Renal cortical epithelial cell (primary cell): Measurements from ENCODE around the gene MBLAC1. TPM values are rescaled to one million over a fixed set of nuclear protein-coding genes. Genes with fewer than 3 reads are reported as not detected.
A peak's percentile ranks its signal among the peaks of the same experiment; 100 is the strongest.

Experiments used
- DNase-seq: peaks from one replicate; pipeline ENCODE4 v3.0.0-alpha.2; 2011; ENCODE audit warnings: low read depth
- total RNA-seq: library from RNA; depleted of rRNA; stranded (reverse); fragments of >200 nt; gene quantifications from 2 replicates; pipeline ENCODE4 v1.2.3, GENCODE V29; 2014

The MBLAC1 gene, protein sequence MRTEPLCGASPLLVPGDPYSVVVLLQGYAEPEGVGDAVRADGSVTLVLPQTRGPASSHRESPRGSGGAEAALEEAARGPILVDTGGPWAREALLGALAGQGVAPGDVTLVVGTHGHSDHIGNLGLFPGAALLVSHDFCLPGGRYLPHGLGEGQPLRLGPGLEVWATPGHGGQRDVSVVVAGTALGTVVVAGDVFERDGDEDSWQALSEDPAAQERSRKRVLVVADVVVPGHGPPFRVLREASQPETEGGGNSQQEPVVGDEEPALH
- 1.6 and 2.0 TPM in 2 replicates for total RNA-seq

DNA sequence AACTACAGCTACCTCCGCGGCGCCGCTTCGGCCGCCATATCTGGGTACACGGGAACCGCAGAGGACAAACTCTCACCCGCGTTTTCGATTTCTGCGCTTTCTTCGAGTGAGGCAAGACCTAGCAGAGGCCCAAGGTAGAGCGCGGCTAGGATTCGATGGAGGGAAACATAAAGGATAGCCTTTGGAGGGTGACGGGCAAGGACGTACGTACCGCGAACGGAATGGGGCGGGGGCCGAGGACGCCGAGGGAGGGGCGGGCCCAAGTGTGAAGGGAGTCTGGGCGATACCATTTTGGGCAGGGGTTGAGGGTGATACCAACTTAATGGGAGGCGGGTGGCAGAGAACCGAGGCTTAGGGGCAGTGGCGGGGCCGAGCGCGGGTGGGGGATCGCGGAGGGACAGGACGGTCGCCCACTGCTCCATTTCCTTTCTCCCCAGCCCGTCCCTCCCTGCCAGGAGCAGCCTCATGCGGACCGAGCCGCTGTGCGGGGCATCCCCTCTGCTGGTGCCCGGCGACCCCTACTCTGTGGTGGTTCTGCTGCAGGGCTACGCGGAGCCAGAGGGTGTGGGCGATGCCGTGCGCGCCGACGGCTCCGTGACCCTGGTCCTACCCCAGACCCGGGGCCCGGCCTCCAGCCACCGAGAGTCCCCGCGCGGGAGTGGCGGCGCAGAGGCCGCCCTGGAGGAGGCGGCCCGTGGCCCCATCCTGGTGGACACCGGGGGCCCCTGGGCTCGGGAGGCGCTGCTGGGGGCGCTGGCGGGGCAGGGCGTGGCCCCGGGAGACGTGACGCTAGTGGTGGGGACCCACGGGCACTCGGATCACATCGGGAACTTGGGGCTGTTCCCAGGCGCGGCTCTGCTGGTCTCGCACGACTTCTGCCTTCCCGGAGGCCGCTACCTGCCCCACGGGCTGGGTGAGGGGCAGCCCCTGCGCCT, at the start of gene MBLAC1:
TSS of gene MBLAC1 (plus strand) at position 37 of the 935 bp plus-strand sequence. CDS start at position 466, 429 bp downstream.
- DNase-seq, result peak; percentile 62

DNA sequence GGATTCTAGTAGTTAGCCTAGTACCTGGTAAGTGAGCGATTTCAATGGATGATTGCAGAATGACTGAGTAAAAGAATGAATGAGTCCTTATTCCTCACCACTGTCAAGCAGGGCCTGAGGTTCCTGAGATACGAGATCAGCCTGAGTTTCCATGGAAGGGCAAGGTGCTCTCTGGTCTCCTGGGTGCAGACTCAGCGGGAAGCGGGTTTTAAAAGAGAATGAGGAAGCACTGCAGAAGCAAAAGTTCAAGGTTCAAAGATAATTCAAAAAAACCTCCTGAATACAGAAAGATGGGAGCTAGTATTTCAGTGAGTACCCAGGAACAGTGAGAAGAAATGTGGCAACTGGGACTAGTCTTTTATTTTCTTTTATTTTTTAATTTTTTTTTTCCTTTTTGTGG, 49.6 kb upstream of the MBLAC1 start:
- no peak for DNase-seq

DNA sequence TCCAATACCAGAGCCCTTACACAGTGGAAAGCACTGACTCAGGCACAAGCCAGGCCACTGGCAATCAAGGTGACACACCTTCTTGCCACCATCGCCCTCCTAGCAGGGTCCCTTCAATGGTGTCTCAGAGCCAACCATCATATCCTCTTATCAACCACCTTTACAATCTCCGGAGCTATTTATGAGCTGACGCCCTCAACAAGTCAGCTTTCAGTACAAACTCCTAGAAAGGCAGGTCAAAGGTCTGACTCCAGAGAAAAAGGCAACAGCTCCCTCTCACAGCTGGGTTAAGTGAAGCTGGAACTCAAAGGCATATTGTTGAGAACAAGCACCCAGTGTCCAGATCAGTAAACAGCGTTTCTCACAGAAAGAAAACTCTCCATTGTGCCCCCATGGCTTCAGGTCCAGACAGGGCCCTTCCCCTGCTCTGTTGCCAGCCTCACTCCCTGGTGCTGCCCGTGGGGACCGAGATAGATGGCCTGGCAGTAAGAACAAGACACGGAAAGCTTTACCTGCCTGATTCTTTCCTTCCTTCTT, 47.7 kb upstream of the MBLAC1 start:
- no peak for DNase-seq

DNA sequence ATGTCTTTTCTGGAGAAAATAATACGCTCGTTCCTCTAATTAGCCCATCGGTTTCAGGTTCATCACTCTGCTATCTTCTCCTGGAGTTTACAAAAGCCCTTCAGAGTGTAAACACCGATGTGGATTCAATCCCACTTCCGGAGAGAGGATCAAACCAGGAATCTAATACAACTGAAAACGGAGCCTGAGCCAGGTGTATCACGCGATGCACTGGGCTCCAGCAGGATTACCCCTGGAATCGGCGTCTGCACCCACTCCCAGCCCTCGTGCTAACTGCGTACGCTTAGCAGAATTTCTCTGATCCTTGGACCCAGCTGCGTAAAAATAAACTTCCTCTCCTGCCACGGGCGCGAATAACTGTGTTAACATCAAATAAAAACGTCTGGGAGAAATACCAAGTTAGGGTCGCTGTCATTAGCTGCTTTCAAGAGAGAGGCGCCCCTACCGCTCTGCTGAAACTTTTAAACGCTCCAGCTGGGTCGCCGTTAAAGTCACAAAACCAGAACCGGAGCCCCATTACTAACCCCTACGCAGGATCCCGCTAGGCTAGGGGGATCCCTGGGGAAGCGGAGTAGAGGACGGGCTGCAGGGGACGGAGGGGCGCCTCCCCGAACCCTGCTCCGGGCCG, 45.7 kb upstream of the MBLAC1 start:
- no peak for DNase-seq

DNA sequence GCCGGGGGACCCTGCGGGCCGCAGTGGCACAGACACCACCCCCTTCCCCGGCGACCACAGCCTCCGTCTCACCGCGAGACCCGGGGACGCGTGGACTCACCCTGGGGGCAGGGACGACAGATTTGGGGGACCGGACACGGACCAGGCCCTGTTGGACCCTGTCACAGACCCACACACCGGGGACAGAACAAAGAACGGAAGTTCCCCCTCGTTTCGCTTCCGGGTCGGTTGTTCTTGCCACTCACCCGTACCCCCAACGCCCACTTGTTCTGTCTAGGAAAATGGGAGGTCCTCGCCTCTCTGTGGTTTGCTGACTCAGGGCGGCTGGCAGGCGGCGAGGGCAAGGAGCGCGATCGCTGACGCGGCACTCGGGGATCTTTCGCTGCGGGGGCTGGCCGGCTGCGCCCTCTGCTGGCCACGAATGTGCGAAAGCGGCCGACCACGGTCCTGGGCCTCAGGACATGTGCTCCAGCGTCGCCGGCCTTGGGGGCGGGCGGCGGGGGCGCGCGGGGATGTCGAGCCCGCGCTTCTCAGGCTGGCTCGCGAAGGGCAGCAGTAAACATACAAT, 45.1 kb upstream of the MBLAC1 start, which contains the start of gene ZNF3:
TSS of gene ZNF3 (minus strand) at position 189 of the 568 bp plus-strand sequence. CDS start 4,366 bp downstream, outside the sequence.
- DNase-seq, result peak; percentile 95

DNA sequence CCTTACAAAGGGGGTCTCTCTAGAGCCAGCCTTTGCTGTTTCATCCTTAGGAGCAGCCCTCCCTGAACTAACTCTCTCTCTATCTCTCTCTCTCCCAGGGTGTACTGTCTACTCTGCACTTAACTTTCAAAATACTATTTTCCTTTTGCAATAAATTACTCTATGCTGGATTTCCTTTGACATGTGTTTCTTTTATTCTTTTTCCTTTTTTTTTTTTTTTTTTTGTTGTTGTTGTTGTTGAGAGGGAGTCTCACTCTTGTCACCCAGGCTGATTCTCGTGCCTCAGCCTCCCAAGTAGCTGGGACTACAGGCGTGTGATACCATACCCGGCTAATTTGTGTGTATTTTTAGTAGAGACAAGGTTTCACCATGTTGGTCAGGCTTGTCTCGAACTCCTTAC, 43.8 kb upstream of the MBLAC1 start:
- no peak for DNase-seq

DNA sequence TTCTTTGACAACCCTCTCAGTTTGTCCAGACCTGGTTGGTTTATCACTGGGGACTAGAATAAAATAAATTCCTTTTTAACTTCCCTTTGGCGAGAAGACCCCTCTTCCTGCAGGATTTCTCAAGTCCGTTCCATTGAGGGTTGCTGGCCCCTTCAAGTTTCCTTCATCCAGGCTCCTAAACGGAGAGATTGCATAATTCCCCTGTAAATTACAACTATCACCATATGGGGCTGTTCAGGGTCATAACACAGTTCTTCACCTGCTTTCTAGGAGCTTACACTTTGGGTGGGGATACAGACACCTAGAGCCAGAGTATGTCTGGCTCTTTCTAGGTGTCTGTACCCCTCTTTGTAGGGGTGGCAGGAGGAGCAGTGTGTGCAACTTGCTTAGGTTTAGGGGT, 41.3 kb upstream of the MBLAC1 start:
- DNase-seq, result no peak

DNA sequence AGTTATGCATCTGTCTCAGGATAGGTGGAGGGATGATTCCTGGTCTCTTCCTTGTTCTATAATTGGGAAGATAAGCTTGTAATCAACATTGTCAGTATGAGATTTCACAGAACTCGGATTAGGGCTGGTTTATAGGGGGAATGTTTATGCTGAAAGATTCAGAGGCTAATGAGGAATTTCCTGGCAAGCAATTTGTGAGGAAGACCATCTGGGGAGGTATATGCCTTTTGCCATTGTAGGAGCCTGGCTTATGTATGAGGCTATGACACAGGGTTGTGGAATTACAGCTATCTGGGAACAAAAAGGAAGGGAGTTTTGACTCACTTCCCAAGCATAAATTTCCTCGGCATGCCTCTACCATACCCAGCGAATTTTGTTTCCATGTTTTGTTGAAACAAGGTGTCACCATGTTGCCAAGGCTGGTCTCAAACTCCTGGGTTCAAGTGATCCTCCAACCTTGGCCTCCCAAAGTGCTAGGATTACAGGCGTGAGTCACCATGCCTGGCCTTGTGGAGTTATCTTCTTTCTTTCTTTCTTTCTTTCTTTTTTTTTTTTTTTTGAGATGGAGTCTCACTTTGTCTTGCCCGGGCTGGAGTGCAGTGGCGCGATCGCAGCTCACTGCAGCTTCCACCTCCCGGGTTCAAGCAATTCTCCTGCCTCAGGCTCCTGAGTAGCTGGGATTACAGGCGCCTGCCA, 39.6 kb upstream of the MBLAC1 start:
- DNase-seq, result peak; percentile 91

DNA sequence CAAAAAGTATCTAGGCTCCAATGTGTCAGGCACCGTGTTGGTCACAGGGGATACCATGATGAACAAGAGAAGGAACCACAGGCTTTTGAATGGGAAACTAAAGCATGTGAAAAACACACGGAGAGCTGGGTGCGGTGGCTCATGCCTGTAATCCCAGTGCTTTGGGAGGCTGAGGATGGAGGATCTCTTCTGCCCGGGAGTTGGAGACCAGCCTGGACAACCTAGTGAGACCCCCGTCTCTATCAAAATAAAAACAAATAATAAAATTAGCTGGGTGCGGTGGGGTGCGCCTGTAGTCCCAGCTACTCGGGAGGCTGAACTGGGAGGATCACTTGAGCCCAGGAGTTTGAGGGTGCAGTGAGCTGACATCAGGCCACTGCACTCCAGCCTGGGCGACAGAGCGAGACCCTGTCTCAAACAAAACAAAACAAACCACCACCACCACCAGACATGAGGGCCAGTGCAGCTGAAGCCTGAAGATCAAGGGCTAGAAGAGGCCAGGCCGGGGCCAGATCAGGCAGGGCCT, 38.6 kb upstream of the MBLAC1 start:
- DNase-seq, result no peak

DNA sequence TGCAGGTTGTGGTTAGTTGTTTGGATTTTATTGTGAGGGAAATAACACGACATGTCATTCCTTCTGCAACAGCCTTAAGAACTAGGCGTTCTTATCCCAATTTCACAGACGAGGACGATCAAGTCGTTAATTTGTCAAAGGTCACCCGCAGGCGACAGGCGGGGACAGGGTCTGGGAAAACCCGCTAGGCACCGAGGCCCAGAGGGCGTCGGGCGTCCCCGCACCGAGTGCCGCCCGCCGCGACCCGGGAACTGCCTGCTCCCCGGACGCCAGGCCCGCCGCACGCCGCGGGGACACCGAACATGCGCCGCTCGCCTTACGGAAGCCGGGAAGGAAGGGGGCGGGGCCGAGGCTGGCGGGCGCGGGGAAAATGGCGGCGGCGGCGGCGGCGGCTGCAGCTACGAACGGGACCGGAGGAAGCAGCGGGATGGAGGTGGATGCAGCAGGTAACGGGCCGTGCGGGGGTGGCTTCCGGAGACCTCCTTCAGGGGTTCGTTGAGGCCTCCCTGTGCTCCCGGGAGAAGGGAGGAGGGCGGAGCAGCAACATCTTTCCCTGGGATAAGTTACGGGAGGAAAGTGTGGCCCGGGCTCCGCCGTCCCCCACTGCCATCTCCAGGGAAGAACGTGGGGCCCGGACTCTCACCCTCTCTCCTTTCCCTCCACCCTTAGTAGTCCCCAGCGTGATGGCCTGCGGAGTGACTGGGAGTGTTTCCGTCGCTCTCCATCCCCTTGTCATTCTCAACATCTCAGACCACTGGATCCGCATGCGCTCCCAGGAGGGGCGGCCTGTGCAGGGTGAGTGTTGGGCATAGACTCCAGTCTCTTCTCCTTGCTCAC, 37.9 kb upstream of the MBLAC1 start, which contains the start of gene COPS6:
TSS of gene COPS6 (plus strand) at position 349 of the 837 bp plus-strand sequence. CDS start at position 371, 22 bp downstream.
- no peak for DNase-seq

DNA sequence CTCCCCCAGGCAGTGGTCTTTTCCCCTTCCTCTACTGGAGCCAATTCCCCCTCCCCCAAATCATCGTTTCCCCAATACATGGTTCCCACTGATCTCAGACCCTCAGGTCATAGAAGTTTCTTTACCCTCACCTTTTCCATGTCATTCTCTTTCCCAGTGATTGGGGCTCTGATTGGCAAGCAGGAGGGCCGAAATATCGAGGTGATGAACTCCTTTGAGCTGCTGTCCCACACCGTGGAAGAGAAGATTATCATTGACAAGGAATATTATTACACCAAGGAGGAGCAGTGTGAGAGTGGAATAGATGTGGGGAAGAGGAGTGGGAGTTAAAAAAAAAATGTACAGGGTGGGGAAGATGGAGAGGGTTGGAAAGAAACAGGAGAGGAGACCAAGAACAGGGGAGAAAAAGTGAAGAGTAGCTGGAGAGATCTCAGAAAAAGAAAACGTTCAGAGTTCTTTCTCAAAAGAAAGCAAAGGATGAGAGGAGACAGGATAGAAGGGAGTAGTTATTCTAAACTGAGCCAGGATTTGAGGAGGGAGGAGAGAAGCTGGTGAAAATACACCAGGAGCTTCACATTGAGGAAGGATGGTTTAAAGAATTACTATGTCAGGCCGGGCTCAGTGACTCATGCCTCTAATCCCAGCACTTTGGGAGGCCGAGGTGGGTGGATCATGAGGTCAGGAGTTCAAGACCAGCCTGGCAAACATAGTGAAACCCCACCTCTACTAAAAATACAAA, 37.1 kb upstream of the MBLAC1 start:
- DNase-seq, result no peak

DNA sequence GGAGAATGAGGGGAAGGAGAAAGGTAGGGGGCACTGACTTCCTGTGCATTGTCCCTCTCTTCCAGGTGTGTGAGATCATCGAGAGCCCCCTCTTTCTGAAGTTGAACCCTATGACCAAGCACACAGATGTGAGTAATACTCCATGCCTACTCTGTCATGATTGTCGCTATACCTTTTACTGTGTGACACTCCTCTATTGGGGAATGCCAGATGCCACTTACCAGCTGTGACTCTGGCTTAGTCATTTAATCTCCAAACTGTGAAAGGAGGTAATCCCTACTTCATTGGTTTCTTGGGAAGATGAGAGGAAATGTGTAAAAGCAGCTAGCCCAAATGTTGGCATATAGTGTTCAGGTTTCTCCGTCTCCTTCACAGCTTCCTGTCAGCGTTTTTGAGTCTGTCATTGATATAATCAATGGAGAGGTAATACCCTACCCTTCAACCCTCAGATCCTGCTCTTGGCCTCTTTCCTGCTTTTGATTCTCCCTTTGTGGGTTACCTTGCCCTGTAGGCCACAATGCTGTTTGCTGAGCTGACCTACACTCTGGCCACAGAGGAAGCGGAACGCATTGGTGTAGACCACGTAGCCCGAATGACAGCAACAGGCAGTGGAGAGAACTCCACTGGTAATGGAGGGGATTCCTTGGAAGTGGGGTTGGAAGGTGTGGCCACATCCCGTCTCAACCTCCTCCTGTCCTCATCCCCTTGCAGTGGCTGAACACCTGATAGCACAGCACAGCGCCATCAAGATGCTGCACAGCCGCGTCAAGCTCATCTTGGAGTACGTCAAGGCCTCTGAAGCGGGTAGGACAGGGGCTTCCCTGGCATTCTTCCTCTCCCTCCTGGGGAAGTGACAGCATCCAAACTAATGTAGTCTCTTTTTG, 36.0 kb upstream of the MBLAC1 start:
- no peak for DNase-seq

DNA sequence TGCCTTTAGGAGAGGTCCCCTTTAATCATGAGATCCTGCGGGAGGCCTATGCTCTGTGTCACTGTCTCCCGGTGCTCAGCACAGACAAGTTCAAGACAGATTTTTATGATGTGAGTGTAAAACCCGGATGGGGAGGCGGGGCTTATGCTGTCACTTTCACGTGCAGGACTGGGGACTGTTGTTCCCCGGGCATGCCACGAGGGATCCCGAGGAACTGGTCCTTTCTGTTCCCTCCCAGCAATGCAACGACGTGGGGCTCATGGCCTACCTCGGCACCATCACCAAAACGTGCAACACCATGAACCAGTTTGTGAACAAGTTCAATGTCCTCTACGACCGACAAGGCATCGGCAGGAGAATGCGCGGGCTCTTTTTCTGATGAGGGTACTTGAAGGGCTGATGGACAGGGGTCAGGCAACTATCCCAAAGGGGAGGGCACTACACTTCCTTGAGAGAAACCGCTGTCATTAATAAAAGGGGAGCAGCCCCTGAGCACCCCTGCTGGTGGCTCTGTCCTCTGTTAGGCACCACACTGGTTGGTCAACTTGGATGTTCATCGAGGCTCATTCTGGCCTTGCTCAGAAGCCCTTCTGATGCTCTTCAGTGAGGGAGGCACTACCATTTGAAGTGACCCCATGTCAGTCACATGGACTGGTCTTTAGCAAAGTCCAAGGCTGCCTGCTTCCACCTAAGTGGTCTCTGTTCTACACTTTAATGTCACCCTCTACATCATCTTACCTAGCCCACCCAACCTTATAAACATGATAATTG, 35.2 kb upstream of the MBLAC1 start:
- no peak for DNase-seq

DNA sequence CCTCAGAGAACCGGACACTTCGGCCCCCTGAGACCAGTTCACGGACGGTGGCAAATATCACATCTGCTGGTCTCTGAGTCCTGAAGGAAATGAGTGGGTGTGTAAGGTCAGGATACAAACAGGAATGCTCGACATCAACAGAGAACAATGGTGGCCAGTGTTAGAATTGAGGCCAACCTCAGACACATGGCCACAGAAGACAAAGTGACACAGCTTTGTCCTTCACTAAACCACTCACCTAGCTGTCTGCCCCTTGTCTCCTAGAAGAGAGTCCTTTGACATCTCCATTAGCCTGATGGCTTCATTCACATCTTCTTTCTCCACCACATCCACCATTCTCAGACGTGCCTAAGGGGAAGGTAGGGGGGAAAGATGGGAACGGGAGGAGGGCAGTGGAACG, 33.7 kb upstream of the MBLAC1 start:
- DNase-seq, result no peak

DNA sequence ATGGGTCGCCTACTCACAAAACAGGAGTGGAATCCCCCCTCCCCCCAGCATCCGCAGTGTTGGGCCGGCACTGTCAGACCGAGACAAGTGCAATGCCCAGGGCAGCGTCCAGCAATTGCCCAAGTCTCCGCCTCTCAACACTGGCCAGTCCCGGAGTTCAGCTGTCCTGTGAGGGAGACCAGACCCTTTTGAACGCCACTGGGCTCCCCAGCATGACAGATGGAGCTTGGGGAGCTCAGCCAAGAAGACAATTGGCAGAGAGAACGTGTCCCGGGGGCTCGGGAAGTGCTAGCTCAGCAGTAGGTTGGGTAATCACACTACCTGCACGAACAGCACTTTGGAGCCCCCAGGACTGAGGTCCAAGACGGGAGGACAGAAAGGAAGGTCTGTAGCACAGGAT, 33.3 kb upstream of the MBLAC1 start:
- DNase-seq, result no peak

DNA sequence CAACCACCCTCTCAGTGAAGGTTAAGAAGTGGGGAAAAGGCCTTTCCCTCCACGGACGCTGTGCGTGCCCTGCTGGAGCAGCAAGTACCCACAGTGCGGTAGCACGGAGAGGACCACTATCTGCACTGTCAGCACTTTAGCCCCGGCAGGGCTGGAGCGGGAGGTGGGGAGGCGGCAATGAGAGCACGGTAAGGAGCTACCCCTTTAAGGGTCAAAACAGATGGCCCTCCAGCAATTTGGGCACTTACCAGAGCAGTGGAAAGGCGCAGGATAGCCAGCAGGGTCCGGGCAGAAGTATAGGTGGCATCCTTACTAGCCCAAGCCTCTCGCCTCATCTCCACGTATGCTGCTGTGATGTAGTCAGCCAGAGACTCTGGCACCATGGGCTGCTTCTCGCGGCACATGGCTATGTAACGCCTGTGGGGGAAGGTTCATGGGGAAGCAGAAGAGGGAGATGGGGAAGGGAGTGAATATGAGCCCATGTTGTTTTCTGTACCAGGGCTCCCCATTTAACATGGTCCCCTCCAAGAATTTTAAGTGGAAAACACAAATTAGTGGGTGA, 32.8 kb upstream of the MBLAC1 start:
- DNase-seq, result no peak

DNA sequence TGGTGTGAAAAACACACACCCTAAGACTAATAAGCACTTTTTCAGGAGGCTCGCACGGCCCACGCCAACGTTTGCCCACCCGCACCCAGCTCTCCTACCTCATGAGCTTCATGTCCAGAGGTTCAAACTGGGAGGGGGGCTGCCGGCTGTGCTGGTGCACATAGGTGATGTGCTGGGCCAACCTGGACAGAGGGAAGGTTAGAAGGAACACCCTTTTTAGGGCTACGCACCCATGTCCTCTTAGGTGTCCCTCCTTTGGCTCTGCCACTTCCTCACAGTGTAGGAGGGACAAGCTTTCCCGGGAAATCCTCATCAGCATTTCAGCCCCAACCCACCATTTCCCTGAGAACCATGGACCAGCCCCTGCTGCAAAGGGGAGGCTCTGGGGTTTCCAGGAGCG, 31.5 kb upstream of the MBLAC1 start:
- DNase-seq, result no peak
